ENCODE results near the gene MBD3. TPM values are rescaled to one million over a fixed set of nuclear protein-coding genes. Genes with fewer than 3 reads are reported as not detected.

Gene MBD3
- total and polyA plus RNA-seq, 4 donors, result 12.4 to 57.6 (median 50.2) TPM

GRCh38 chr19:1572795-1573194 is 19.9 kb downstream of the MBD3 start:
- TF ChIP-seq HNF4A (conservative IDR thresholded peaks at IDR 0.05), result no peak
- no peak for TF ChIP-seq MAX (IDR thresholded peaks at IDR 0.05)
- TF ChIP-seq FOXA1 (IDR thresholded peaks at IDR 0.05), result no peak
- TF ChIP-seq HNF4G (IDR thresholded peaks at IDR 0.05), result no peak
- TF ChIP-seq, protein P1, sequence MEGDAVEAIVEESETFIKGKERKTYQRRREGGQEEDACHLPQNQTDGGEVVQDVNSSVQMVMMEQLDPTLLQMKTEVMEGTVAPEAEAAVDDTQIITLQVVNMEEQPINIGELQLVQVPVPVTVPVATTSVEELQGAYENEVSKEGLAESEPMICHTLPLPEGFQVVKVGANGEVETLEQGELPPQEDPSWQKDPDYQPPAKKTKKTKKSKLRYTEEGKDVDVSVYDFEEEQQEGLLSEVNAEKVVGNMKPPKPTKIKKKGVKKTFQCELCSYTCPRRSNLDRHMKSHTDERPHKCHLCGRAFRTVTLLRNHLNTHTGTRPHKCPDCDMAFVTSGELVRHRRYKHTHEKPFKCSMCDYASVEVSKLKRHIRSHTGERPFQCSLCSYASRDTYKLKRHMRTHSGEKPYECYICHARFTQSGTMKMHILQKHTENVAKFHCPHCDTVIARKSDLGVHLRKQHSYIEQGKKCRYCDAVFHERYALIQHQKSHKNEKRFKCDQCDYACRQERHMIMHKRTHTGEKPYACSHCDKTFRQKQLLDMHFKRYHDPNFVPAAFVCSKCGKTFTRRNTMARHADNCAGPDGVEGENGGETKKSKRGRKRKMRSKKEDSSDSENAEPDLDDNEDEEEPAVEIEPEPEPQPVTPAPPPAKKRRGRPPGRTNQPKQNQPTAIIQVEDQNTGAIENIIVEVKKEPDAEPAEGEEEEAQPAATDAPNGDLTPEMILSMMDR (IDR thresholded peaks at IDR 0.05; ENCODE audit: low read depth, low read length, missing input control), result no peak
- TF ChIP-seq ATF3 (IDR thresholded peaks at IDR 0.05), result no peak
- no peak for TF ChIP-seq YY1 (IDR thresholded peaks at IDR 0.05)
- TF ChIP-seq NR2F2 (IDR thresholded peaks at IDR 0.05), result no peak
- TF ChIP-seq FOXA2 (IDR thresholded peaks at IDR 0.05), result no peak
- no peak for TF ChIP-seq REST (IDR thresholded peaks at IDR 0.05)
- TF ChIP-seq RXRA (IDR thresholded peaks at IDR 0.05), result no peak
- TF ChIP-seq SP1 (IDR thresholded peaks at IDR 0.05), result no peak
- no peak for TF ChIP-seq GABPA (IDR thresholded peaks at IDR 0.05 in 1 of 2, conservative IDR thresholded peaks at IDR 0.05 in 1 of 2)
- TF ChIP-seq, protein P2, sequence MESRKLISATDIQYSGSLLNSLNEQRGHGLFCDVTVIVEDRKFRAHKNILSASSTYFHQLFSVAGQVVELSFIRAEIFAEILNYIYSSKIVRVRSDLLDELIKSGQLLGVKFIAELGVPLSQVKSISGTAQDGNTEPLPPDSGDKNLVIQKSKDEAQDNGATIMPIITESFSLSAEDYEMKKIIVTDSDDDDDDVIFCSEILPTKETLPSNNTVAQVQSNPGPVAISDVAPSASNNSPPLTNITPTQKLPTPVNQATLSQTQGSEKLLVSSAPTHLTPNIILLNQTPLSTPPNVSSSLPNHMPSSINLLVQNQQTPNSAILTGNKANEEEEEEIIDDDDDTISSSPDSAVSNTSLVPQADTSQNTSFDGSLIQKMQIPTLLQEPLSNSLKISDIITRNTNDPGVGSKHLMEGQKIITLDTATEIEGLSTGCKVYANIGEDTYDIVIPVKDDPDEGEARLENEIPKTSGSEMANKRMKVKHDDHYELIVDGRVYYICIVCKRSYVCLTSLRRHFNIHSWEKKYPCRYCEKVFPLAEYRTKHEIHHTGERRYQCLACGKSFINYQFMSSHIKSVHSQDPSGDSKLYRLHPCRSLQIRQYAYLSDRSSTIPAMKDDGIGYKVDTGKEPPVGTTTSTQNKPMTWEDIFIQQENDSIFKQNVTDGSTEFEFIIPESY (IDR thresholded peaks at IDR 0.05), result no peak
- no peak for TF ChIP-seq EGR1 (IDR thresholded peaks at IDR 0.05; ENCODE audit: low read depth in 2 of 2)
- TF ChIP-seq JUND (IDR thresholded peaks at IDR 0.05), result no peak
- 85% methylated on average over 9 of the region's 9 CpGs for WGBS
- Histone ChIP-seq H3K4me1 (ENCODE audit: control insufficient read depth in 4 of 4, insufficient read depth in 4 of 4, low read length in 3 of 4) (peaks cover 0 to 4% (median 3%) of the 10 kb centered on the region in 4 donors), H3K9me3 (ENCODE audit: control insufficient read depth in 4 of 4, low read length in 3 of 4) (no peaks in the 10 kb centered on the region), H3K9ac (ENCODE audit: low read depth in 1 of 2, low read length in 2 of 2) (no peak overlapping the region), H3K4me3 (ENCODE audit: low read depth in 1 of 3, low read length in 3 of 3) (no peak overlapping the region), H3K27ac (ENCODE audit: low read depth in 1 of 2, low read length in 2 of 2) (no peak overlapping the region), H3K36me3 (ENCODE audit: control insufficient read depth in 4 of 4, insufficient read depth in 3 of 4, low read depth in 1 of 4, low read length in 3 of 4) (peaks cover 0 to 8% (median 2%) of the 10 kb centered on the region in 4 donors), H3K27me3 (ENCODE audit: control insufficient read depth in 4 of 4, insufficient read depth in 4 of 4, low read length in 3 of 4) (no peaks in the 10 kb centered on the region)
- no peak for DNase-seq (ENCODE audit: low spot score)

DNA sequence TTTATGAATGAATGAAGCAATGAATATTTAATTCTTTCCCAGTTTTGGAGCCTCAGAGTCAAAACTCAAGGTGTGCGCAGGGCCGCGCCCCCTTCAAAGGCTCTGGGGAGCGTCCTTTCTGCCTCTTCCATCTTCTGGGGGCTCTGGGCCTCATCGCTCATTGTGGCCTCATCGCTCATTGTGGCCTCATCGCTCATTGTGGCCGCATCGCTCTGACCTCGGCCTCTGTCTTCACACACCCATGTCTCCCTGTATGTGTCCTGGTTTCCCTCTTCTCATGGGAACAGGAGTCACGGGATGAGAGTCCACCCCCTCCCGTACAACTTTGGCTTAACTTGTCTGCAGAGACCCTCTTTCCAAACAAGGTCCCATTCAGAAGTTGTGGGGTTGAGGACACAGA is 21.3 kb downstream of the MBD3 start:
- Histone ChIP-seq H3K9me3 (ENCODE audit: control insufficient read depth in 4 of 4, low read length in 3 of 4) (no peaks in the 10 kb centered on the region), H3K27me3 (ENCODE audit: control insufficient read depth in 4 of 4, insufficient read depth in 4 of 4, low read length in 3 of 4) (no peaks in the 10 kb centered on the region), H3K9ac (ENCODE audit: low read depth in 1 of 2, low read length in 2 of 2) (no peak overlapping the region), H3K4me1 (ENCODE audit: control insufficient read depth in 4 of 4, insufficient read depth in 4 of 4, low read length in 3 of 4) (peaks cover 0 to 12% (median 8%) of the 10 kb centered on the region in 4 donors), H3K36me3 (ENCODE audit: control insufficient read depth in 4 of 4, insufficient read depth in 3 of 4, low read depth in 1 of 4, low read length in 3 of 4) (peaks cover 0 to 2% (median 0%) of the 10 kb centered on the region in 4 donors), H3K4me3 (ENCODE audit: low read depth in 1 of 3, low read length in 3 of 3) (no peak overlapping the region), H3K27ac (ENCODE audit: low read depth in 1 of 2, low read length in 2 of 2) (no peak overlapping the region)
- DNase-seq (ENCODE audit: low spot score), result no peak
- 93% methylated on average over 12 of the region's 12 CpGs for WGBS
- TF ChIP-seq FOXA2 (IDR thresholded peaks at IDR 0.05), result no peak
- TF ChIP-seq EGR1 (IDR thresholded peaks at IDR 0.05; ENCODE audit: low read depth in 2 of 2), result no peak
- no peak for TF ChIP-seq YY1 (IDR thresholded peaks at IDR 0.05)
- TF ChIP-seq, protein P2 (IDR thresholded peaks at IDR 0.05), result no peak
- no peak for TF ChIP-seq NR2F2 (IDR thresholded peaks at IDR 0.05)
- no peak for TF ChIP-seq HNF4A (conservative IDR thresholded peaks at IDR 0.05)
- TF ChIP-seq ATF3 (IDR thresholded peaks at IDR 0.05), result no peak
- TF ChIP-seq TAF1 (conservative IDR thresholded peaks at IDR 0.05), result no peak
- TF ChIP-seq, protein P1 (IDR thresholded peaks at IDR 0.05; ENCODE audit: low read depth, low read length, missing input control), result no peak
- TF ChIP-seq HNF4G (IDR thresholded peaks at IDR 0.05), result no peak
